ENCODE measurements around the gene KLC1. TPM values are rescaled to one million over a fixed set of nuclear protein-coding genes. Genes with fewer than 3 reads are reported as not detected.

Gene KLC1
- total and polyA plus RNA-seq, 2 of the 13 experiments (the other 11 are each of a cell fraction or from before 2014, with no cell fraction given), result 53.2 to 63.5 TPM

- no peak for TF ChIP-seq HIC2 (CRISPR knock-in tag; IDR thresholded peaks at IDR 0.05; ENCODE audit: low read depth)
- TF ChIP-seq TP53 (CRISPR knock-in tag; conservative IDR thresholded peaks at IDR 0.05), result no peak
- 0 out of 2 replicates have a peak, but pooled peaks have one; percentile 7 for TF ChIP-seq HOXA3 (CRISPR knock-in tag; IDR thresholded peaks at IDR 0.05)
- TF ChIP-seq CC2D1A (CRISPR knock-in tag; IDR thresholded peaks at IDR 0.05), result no peak
- TF ChIP-seq MED8 (CRISPR knock-in tag; IDR thresholded peaks at IDR 0.05; ENCODE audit: insufficient replicate concordance), result no peak
- no peak for TF ChIP-seq ZNF784 (CRISPR knock-in tag; IDR thresholded peaks at IDR 0.05; ENCODE audit: borderline replicate concordance)
- TF ChIP-seq ZNF780A (CRISPR knock-in tag; IDR thresholded peaks at IDR 0.05), result no peak
- no peak for TF ChIP-seq TOE1 (CRISPR knock-in tag; IDR thresholded peaks at IDR 0.05)
- TF ChIP-seq REST (IDR thresholded peaks at IDR 0.05; ENCODE audit: borderline replicate concordance in 1 of 2, low read depth in 1 of 2, low read length in 2 of 2), result no peak
- TF ChIP-seq ADNP (CRISPR knock-in tag; IDR thresholded peaks at IDR 0.05), result no peak
- TF ChIP-seq ZNF563 (CRISPR knock-in tag; IDR thresholded peaks at IDR 0.05), result 0 out of 2 replicates have a peak, but pooled peaks have one; percentile 6
- TF ChIP-seq ZNF574 (CRISPR knock-in tag; IDR thresholded peaks at IDR 0.05), result no peak
- TF ChIP-seq KLF6 (CRISPR knock-in tag; IDR thresholded peaks at IDR 0.05), result no peak
- 0 out of 2 replicates have a peak, but pooled peaks have one; percentile 53 for TF ChIP-seq ZBTB7B (CRISPR knock-in tag; IDR thresholded peaks at IDR 0.05)
- TF ChIP-seq CEBPG (CRISPR knock-in tag; IDR thresholded peaks at IDR 0.05), result no peak
- TF ChIP-seq NFE2 (CRISPR knock-in tag; IDR thresholded peaks at IDR 0.05), result no peak
- TF ChIP-seq ZZZ3 (CRISPR knock-in tag; IDR thresholded peaks at IDR 0.05; ENCODE audit: borderline replicate concordance), result no peak
- no peak for TF ChIP-seq ZNF281 (CRISPR knock-in tag; IDR thresholded peaks at IDR 0.05; ENCODE audit: borderline replicate concordance)
Observed at GRCh38 chr14:103616635-103617300, 12.2 kb upstream of the KLC1 start (continued).

Measured in HepG2 (cell line).